K562 (cell line): Measurements from ENCODE around the gene CYP4F11. TPM values are rescaled to one million over a fixed set of nuclear protein-coding genes. Genes with fewer than 3 reads are reported as not detected.
"Not testable (repeated sequence)": the region's sequence is repeated elsewhere in the genome, so short reads cannot be mapped to it uniquely, and the experiment has no call there.

Source experiments
- ATAC-seq: fragments of 200-7000 bp; cut with Tn5 transposase; 3 replicates; pipeline ENCODE4 v1.9.1; 2020; ENCODE audit warnings: moderate library complexity
- BruUV-seq: library from RNA; stranded (reverse); fragments of 400-500 nt; replicated peaks from 2 replicates; lab custom pipeline; 2021; lab: Mats Ljungman, UMichigan
- CTCF ChIA-PET: fragments of 300-600 bp; formaldehyde crosslinking; extraction: SDS; loops from one replicate; lab custom pipeline; 2021; ENCODE audit warnings: low intra/inter-chr PET ratio; lab: Yijun Ruan, JAX
- POLR2A ChIA-PET: fragments of 300-600, 350-650 bp; sonication (Branson Sonifier 250); formaldehyde crosslinking; extraction: SDS; loops from one replicate; lab custom pipeline; 2021; ENCODE audit warnings: antibody characterized with exemption, inconsistent platforms; lab: Yijun Ruan, JAX
- DNase-seq, 4 experiments: peaks; one replicate each; pipeline versions ENCODE4 v3.0.0 to v3.0.0-alpha.2; 2011 to 2018; ENCODE audit warnings: low spot score in 3 of 4, mixed read lengths in 3 of 4; ENCODE audit errors: extremely low read depth in 1 of 4
- FAIRE-seq: peaks from 2 replicates; lab custom pipeline; 2011; peaks lifted over from hg19 to GRCh38; lab: Jason Lieb, UNC
- H2AFZ ChIP-seq: 2 replicates; pipeline ENCODE4 v1.6.0; 2011; ENCODE audit warnings: low read depth, low read length, control low read depth, inconsistent platforms
- H3K27ac ChIP-seq: fragments of 200-600 bp; 3 replicates; pipeline ENCODE4 v1.8.0; 2011; ENCODE audit warnings: low read depth, mild to moderate bottlenecking, control low read depth, inconsistent platforms, low read length, moderate library complexity, mixed read lengths; ENCODE audit errors: extremely low read depth
- H3K27me3 ChIP-seq, 2 experiments: fragments of 300-600 bp in 1 of 2; 2 replicates in 1 of 2; 3 replicates in 1 of 2; pipeline versions ENCODE4 v1.6.0 to v1.8.0; 2011; ENCODE audit warnings: inconsistent platforms in 2 of 2, low read length in 2 of 2, mild to moderate bottlenecking in 1 of 2, mixed read lengths in 1 of 2, moderate library complexity in 1 of 2; ENCODE audit not compliant: control insufficient read depth in 2 of 2, insufficient read depth in 2 of 2
- H3K36me3 ChIP-seq: fragments of 300-600 bp; 3 replicates; pipeline ENCODE4 v1.8.0; 2011; ENCODE audit warnings: mild to moderate bottlenecking, low read length, inconsistent platforms; ENCODE audit not compliant: control insufficient read depth, insufficient read depth
- H3K4me1 ChIP-seq, 2 experiments: fragments of 200-600 bp in 1 of 2; replicated peaks in 1 of 2; 2 replicates in 1 of 2; 3 replicates in 1 of 2; pipeline versions ENCODE4 v1.5.1 to v1.8.0; 2011; ENCODE audit warnings: inconsistent platforms in 2 of 2, low read length in 2 of 2, mild to moderate bottlenecking in 1 of 2, mixed read lengths in 1 of 2, moderate library complexity in 1 of 2; ENCODE audit not compliant: control insufficient read depth in 2 of 2, insufficient read depth in 2 of 2
- H3K4me2 ChIP-seq: 2 replicates; pipeline ENCODE4 v1.6.1; 2011; ENCODE audit warnings: low read length, control low read depth, inconsistent platforms, mixed read lengths; ENCODE audit not compliant: insufficient read depth
- H3K4me3 ChIP-seq: fragments of 200-600 bp; sonication (generic), shearing (Covaris generic); 2 replicates; pipeline ENCODE4 v1.5.1; 2016; ENCODE audit warnings: control low read depth, inconsistent platforms
- H3K79me2 ChIP-seq: fragments of 200-600 bp; 3 replicates; pipeline ENCODE4 v1.8.0; 2011; ENCODE audit warnings: low read length, inconsistent platforms; ENCODE audit not compliant: control insufficient read depth, insufficient read depth
- H3K9ac ChIP-seq, 2 experiments: 2 replicates each; pipeline versions ENCODE4 v1.6.0 to v1.6.1; 2011; ENCODE audit warnings: low read depth in 2 of 2, low read length in 2 of 2, control low read depth in 1 of 2, inconsistent platforms in 1 of 2, mild to moderate bottlenecking in 1 of 2, mixed read lengths in 1 of 2; ENCODE audit not compliant: insufficient read depth in 1 of 2
- H3K9me1 ChIP-seq: one replicate; pipeline ENCODE4 v1.6.0; 2011; ENCODE audit warnings: inconsistent platforms, mild to moderate bottlenecking, low read length, moderate library complexity; ENCODE audit not compliant: control insufficient read depth, insufficient read depth
- H3K9me3 ChIP-seq: replicated peaks from 2 replicates; pipeline ENCODE4 v1.5.1; 2011; ENCODE audit warnings: low read depth, low read length, inconsistent platforms; ENCODE audit not compliant: control insufficient read depth, insufficient read depth
- H4K20me1 ChIP-seq: replicated peaks from 2 replicates; pipeline ENCODE4 v1.6.1; 2011; ENCODE audit warnings: low read length, inconsistent platforms, mixed read lengths; ENCODE audit not compliant: control insufficient read depth, insufficient read depth
- CBFA2T2 ChIP-seq: fragments of 450-650 bp; conservative IDR thresholded peaks from 2 replicates; pipeline ENCODE4 v1.6.1; 2017; ENCODE audit warnings: mild to moderate bottlenecking
- CBFA2T3 ChIP-seq: fragments of 450-650 bp; IDR thresholded peaks from 2 replicates; pipeline ENCODE4 v1.6.1; 2017
- TAL1 ChIP-seq: fragments of 450-650 bp; IDR thresholded peaks from 2 replicates; pipeline ENCODE4 v1.6.1; 2016; ENCODE audit warnings: mild to moderate bottlenecking
- ZNF318 ChIP-seq, 2 experiments: fragments of 450-650 bp; IDR thresholded peaks; 2 replicates each; pipeline ENCODE4 v1.6.1; 2016; ENCODE audit warnings: mild to moderate bottlenecking in 2 of 2, borderline replicate concordance in 1 of 2, low read depth in 1 of 2, moderate library complexity in 1 of 2
- WGBS: fragments of 100-300 bp; shearing (Covaris generic); methylation state at CpG from one replicate; pipeline ENCODE4 v1.1.6; 2016; ENCODE audit warnings: low coverage, mixed read lengths; ENCODE audit not compliant: insufficient coverage; ENCODE audit errors: missing lambda C conversion rate; 5-methylcytosine and 5-hydroxymethylcytosine counted together
- in situ Hi-C: fragments of 300-500 bp; cut with MboI; formaldehyde crosslinking; loops from 4 replicates; pipeline ENCODE4 v1.15.0; 2018; ENCODE audit warnings: inconsistent platforms, mixed read lengths
- intact Hi-C: fragments of 100-400 bp; cut with micrococcal nuclease; formaldehyde crosslinking; loops from 2 replicates; pipeline ENCODE4 v1.14.2; 2022
- polyA plus RNA-seq, 8 experiments: library from polyadenylated mRNA; depleted of rRNA in 4 of 8; stranded (reverse) in 5 of 8; unstranded in 3 of 8; fragments of >200 nt; fragmentation: Nextera tagmentation in 2 of 8; fragmentation: Illumina TruSeq in 1 of 8; extraction: Ambion mirVana in 2 of 8; extraction: Trizol in 1 of 8; gene quantifications; 2 replicates each; pipeline versions ENCODE4 v1.2.1 to v1.2.3, GENCODE V29; 2011 to 2014; ENCODE audit warnings: inconsistent platforms in 1 of 8, missing spikeins in 1 of 8
- total RNA-seq, 7 experiments: library from RNA; depleted of rRNA in 6 of 7; stranded (reverse); fragments of >200 nt in 6 of 7; fragmentation: Illumina TruSeq in 2 of 7; extraction: Trizol in 2 of 7; gene quantifications; 2 replicates each; pipeline versions ENCODE4 v1.2.1 to v1.2.3, GENCODE V29; 2011 to 2021; ENCODE audit warnings: low replicate concordance in 1 of 7

CYP4F11 gene
- total and polyA plus RNA-seq, 9 of the 15 experiments (the other 6 are each of a cell fraction or from before 2014, with no cell fraction given) = 0.03 TPM; not detected in 8

GRCh38 chr19:15874821-15875474 is 59.4 kb downstream of the CYP4F11 start:
- Histone ChIP-seq H2AFZ (no peak overlapping the region), H3K9ac (no peak overlapping the region)
- no peak for FAIRE-seq
- BruUV-seq = no TSS peak
- in situ Hi-C loops = loop anchor here (10.0 kb wide), 1 partner anchor 240 kb away; no protein-coding TSS in a partner anchor
- DNase-seq = no peak
- TF ChIP-seq TAL1 = peak; percentile 16; the same call in 1 of the 2 replicates
- 0 out of 2 replicates have a peak, but pooled peaks have one; percentile 20 for TF ChIP-seq CBFA2T2
- no peak for TF ChIP-seq ZNF318 (IDR thresholded peaks at IDR 0.05; ENCODE audit: borderline replicate concordance in 1 of 2, low read depth in 1 of 2)
- TF ChIP-seq CBFA2T3 = peak; percentile 14; the same call in 1 of the 2 replicates
- TF ChIP-seq, all 486 proteins: peak for 3
- 0% methylated on average over 4 of the region's 4 CpGs for WGBS
- intact Hi-C loops = no loop called here
- Histone ChIP-seq H3K9me1 (no peaks in the 10 kb centered on the region), H3K4me2 (no peak overlapping the region), H3K9me3 (no peaks in the 10 kb centered on the region), H4K20me1 (no peaks in the 10 kb centered on the region), H3K79me2 (no peaks in the 10 kb centered on the region), H3K4me1 (peaks cover 5 to 6% of the 10 kb centered on the region in 2 experiments; a peak in 3 of 5 replicates), H3K4me3 (no peak overlapping the region), H3K27me3 (peaks cover 0 to 20% of the 10 kb centered on the region in 2 experiments; a peak in 4 of 5 replicates), H3K36me3 (no peaks in the 10 kb centered on the region), H3K27ac (no peak overlapping the region)
- ChIA-PET POLR2A (interaction anchor here (0.7 kb wide), 1 partner anchor 241 kb away, joined by 3 read pairs; no protein-coding TSS in a partner anchor), CTCF (no interaction called here)
- no peak for ATAC-seq

- H2AFZ ChIP-seq, H3K79me2 ChIP-seq, H3K9me1 ChIP-seq, DNase-seq, H3K36me3 ChIP-seq, H4K20me1 ChIP-seq, H3K4me3 ChIP-seq, intact Hi-C loops, POLR2A ChIA-PET, H3K27ac ChIP-seq, FAIRE-seq, BruUV-seq, ATAC-seq, H3K27me3 ChIP-seq, CTCF ChIA-PET, H3K4me1 ChIP-seq, H3K4me2 ChIP-seq, H3K9me3 ChIP-seq, H3K9ac ChIP-seq: not testable (repeated sequence)
- in situ Hi-C loops = loop anchor here (10.0 kb wide), 1 partner anchor 239 kb away; no protein-coding TSS in a partner anchor
- 8% methylated on average over 6 of the region's 6 CpGs for WGBS
Measured at GRCh38 chr19:15873771-15874170, 60.6 kb downstream of the CYP4F11 start.
